Measurements from ENCODE around the gene TMPRSS4. TPM values are rescaled to one million over a fixed set of nuclear protein-coding genes. Genes with fewer than 3 reads are reported as not detected.

The TMPRSS4 gene
- total RNA-seq, 2 experiments from 2014 or later, result not detected

- H3K27me3 Mint-ChIP-seq (ENCODE audit: low read depth), result peaks cover 2% of the 10 kb centered on the region
- CTCF ChIA-PET, result interaction anchor here (0.9 to 1.7 kb wide), 4 partner anchors 35 to 43 kb away, joined by 3 to 5 read pairs (median 4); no protein-coding TSS in a partner anchor
- no peak overlapping the region for H3K27ac Mint-ChIP-seq
- H3K9me3 Mint-ChIP-seq, result no peaks in the 10 kb centered on the region
- intact Hi-C loops (cut with micrococcal nuclease), result no loop called here
- no peak for DNase-seq
- H3K36me3 Mint-ChIP-seq (ENCODE audit: low read depth), result no peaks in the 10 kb centered on the region
- no peak overlapping the region for H3K4me3 Mint-ChIP-seq
- no peaks in the 10 kb centered on the region for H3K4me1 Mint-ChIP-seq (ENCODE audit: low read depth)
Observed at GRCh38 chr11:118135051-118135795, 58.3 kb downstream of the TMPRSS4 start.

- Mint-ChIP-seq H3K27ac (no peak overlapping the region), H3K36me3 (ENCODE audit: low read depth) (no peaks in the 10 kb centered on the region), H3K4me1 (ENCODE audit: low read depth) (no peaks in the 10 kb centered on the region), H3K27me3 (ENCODE audit: low read depth) (peaks cover 2% of the 10 kb centered on the region), H3K9me3 (no peaks in the 10 kb centered on the region), H3K4me3 (no peak overlapping the region)
- CTCF ChIA-PET, result interaction anchor here (1.5 kb wide), 1 partner anchor 36 kb away, joined by 3 read pairs; no protein-coding TSS in a partner anchor
- DNase-seq, result no peak
- intact Hi-C loops (cut with micrococcal nuclease), result no loop called here
Observed at GRCh38 chr11:118135796-118136165, 58.9 kb downstream of the TMPRSS4 start.

- Mint-ChIP-seq H3K36me3 (ENCODE audit: low read depth) (no peaks in the 10 kb centered on the region), H3K4me3 (no peak overlapping the region), H3K27me3 (ENCODE audit: low read depth) (peaks cover 2% of the 10 kb centered on the region), H3K9me3 (no peaks in the 10 kb centered on the region), H3K4me1 (ENCODE audit: low read depth) (no peaks in the 10 kb centered on the region), H3K27ac (no peak overlapping the region)
- intact Hi-C loops (cut with micrococcal nuclease), result no loop called here
- DNase-seq, result no peak
- CTCF ChIA-PET, result interaction anchor here (1.5 kb wide), 1 partner anchor 35 kb away, joined by 3 read pairs; no protein-coding TSS in a partner anchor
Observed at GRCh38 chr11:118136341-118136740, 59.5 kb downstream of the TMPRSS4 start.

GRCh38 chr11:118136801-118137200, 59.9 kb downstream of the TMPRSS4 start:
- Mint-ChIP-seq H3K4me3 (no peak overlapping the region), H3K4me1 (ENCODE audit: low read depth) (no peaks in the 10 kb centered on the region), H3K9me3 (no peaks in the 10 kb centered on the region), H3K27me3 (ENCODE audit: low read depth) (peaks cover 5% of the 10 kb centered on the region), H3K27ac (no peak overlapping the region), H3K36me3 (ENCODE audit: low read depth) (no peaks in the 10 kb centered on the region)
- CTCF ChIA-PET, result interaction anchor here (1.5 kb wide), 1 partner anchor 35 kb away, joined by 3 read pairs; no protein-coding TSS in a partner anchor
- no peak for DNase-seq
- intact Hi-C loops (cut with micrococcal nuclease), result no loop called here

GRCh38 chr11:118138839-118139420, 62.1 kb downstream of the TMPRSS4 start:
- Mint-ChIP-seq H3K27me3 (ENCODE audit: low read depth) (peaks cover 25% of the 10 kb centered on the region), H3K4me3 (no peak overlapping the region), H3K9me3 (no peaks in the 10 kb centered on the region), H3K27ac (no peak overlapping the region), H3K4me1 (ENCODE audit: low read depth) (no peaks in the 10 kb centered on the region), H3K36me3 (ENCODE audit: low read depth) (no peaks in the 10 kb centered on the region)
- CTCF ChIA-PET, result interaction anchor here (2.9 kb wide), 1 partner anchor 33 kb away, joined by 24 read pairs; no protein-coding TSS in a partner anchor
- no peak for DNase-seq
- intact Hi-C loops (cut with micrococcal nuclease), result no loop called here

- peaks cover 31% of the 10 kb centered on the region for H3K27me3 Mint-ChIP-seq (ENCODE audit: low read depth)
- no peak overlapping the region for H3K4me3 Mint-ChIP-seq
- H3K36me3 Mint-ChIP-seq (ENCODE audit: low read depth), result no peaks in the 10 kb centered on the region
- DNase-seq, result no peak
- no peak overlapping the region for H3K27ac Mint-ChIP-seq
- H3K4me1 Mint-ChIP-seq (ENCODE audit: low read depth), result no peaks in the 10 kb centered on the region
- CTCF ChIA-PET, result interaction anchor here (2.9 kb wide), 1 partner anchor 32 kb away, joined by 24 read pairs; no protein-coding TSS in a partner anchor
- H3K9me3 Mint-ChIP-seq, result no peaks in the 10 kb centered on the region
- intact Hi-C loops (cut with micrococcal nuclease), result no loop called here
Observed at GRCh38 chr11:118139578-118139977, 62.7 kb downstream of the TMPRSS4 start.

- Mint-ChIP-seq H3K27me3 (ENCODE audit: low read depth) (peaks cover 41% of the 10 kb centered on the region), H3K4me1 (ENCODE audit: low read depth) (peaks cover 3% of the 10 kb centered on the region), H3K27ac (no peak overlapping the region), H3K4me3 (no peak overlapping the region), H3K36me3 (ENCODE audit: low read depth) (no peaks in the 10 kb centered on the region), H3K9me3 (no peaks in the 10 kb centered on the region)
- intact Hi-C loops (cut with micrococcal nuclease), result no loop called here
- DNase-seq, result no peak
- CTCF ChIA-PET, result interaction anchor here (1.6 to 6.3 kb wide), 2 partner anchors 28 to 57 kb away, joined by 3 to 105 read pairs; no protein-coding TSS in a partner anchor
Observed at GRCh38 chr11:118142081-118142480, 65.2 kb downstream of the TMPRSS4 start.

GRCh38 chr11:118142809-118143208, 65.9 kb downstream of the TMPRSS4 start:
- Mint-ChIP-seq H3K36me3 (ENCODE audit: low read depth) (no peaks in the 10 kb centered on the region), H3K9me3 (no peaks in the 10 kb centered on the region), H3K4me1 (ENCODE audit: low read depth) (peaks cover 3% of the 10 kb centered on the region), H3K27me3 (ENCODE audit: low read depth) (peaks cover 41% of the 10 kb centered on the region), H3K27ac (no peak overlapping the region), H3K4me3 (no peak overlapping the region)
- CTCF ChIA-PET, result interaction anchor here (0.9 to 6.3 kb wide), 8 partner anchors 9 to 427 kb away, joined by 3 to 105 read pairs (median 4); no protein-coding TSS in a partner anchor
- intact Hi-C loops (cut with micrococcal nuclease), result no loop called here
- DNase-seq, result no peak

GRCh38 chr11:118143661-118144185, 66.8 kb downstream of the TMPRSS4 start:
- H3K4me3 Mint-ChIP-seq, result no peak overlapping the region
- H3K4me1 Mint-ChIP-seq (ENCODE audit: low read depth), result peaks cover 3% of the 10 kb centered on the region
- H3K9me3 Mint-ChIP-seq, result no peaks in the 10 kb centered on the region
- no peak overlapping the region for H3K27ac Mint-ChIP-seq
- intact Hi-C loops (cut with micrococcal nuclease), result no loop called here
- CTCF ChIA-PET, result interaction anchor here (0.9 to 6.3 kb wide), 11 partner anchors 9 to 426 kb away, joined by 3 to 105 read pairs (median 5); partner anchors contain the start of gene SCN4B
- peaks cover 41% of the 10 kb centered on the region for H3K27me3 Mint-ChIP-seq (ENCODE audit: low read depth)
- no peaks in the 10 kb centered on the region for H3K36me3 Mint-ChIP-seq (ENCODE audit: low read depth)
- DNase-seq, result no peak

- peaks cover 3% of the 10 kb centered on the region for H3K4me1 Mint-ChIP-seq (ENCODE audit: low read depth)
- no peak for DNase-seq
- no peaks in the 10 kb centered on the region for H3K36me3 Mint-ChIP-seq (ENCODE audit: low read depth)
- no peaks in the 10 kb centered on the region for H3K9me3 Mint-ChIP-seq
- H3K27me3 Mint-ChIP-seq (ENCODE audit: low read depth), result peaks cover 42% of the 10 kb centered on the region
- no peak overlapping the region for H3K4me3 Mint-ChIP-seq
- intact Hi-C loops (cut with micrococcal nuclease), result loop anchor here (1.0 to 5.0 kb wide), 9 partner anchors 27 to 515 kb away; partner anchors contain the start of genes ATP5MG, PHLDB1 and UBE4A
- CTCF ChIA-PET, result interaction anchor here (0.7 to 6.3 kb wide), 17 partner anchors 8 to 425 kb away, joined by 3 to 105 read pairs (median 4); partner anchors contain the start of genes MPZL2 and SCN4B
- H3K27ac Mint-ChIP-seq, result no peak overlapping the region
Observed at GRCh38 chr11:118144301-118145268, 67.7 kb downstream of the TMPRSS4 start.
